Peyer's patch (tissue), 4 donors: ENCODE measurements around the gene POLR3GL. TPM values are rescaled to one million over a fixed set of nuclear protein-coding genes. Genes with fewer than 3 reads are reported as not detected.
"Not testable (repeated sequence)": the region's sequence is repeated elsewhere in the genome, so short reads cannot be mapped to it uniquely, and the experiment has no call there.

Experiments
- DNase-seq, 3 donors: peaks; one replicate each; pipeline ENCODE4 v3.0.0-alpha.2; 2017 to 2019
- H3K27ac ChIP-seq, 4 donors: fragments of 200-600 bp; sonication (generic); one replicate each; pipeline ENCODE4 v1.5.1; 2016 to 2019
- H3K27me3 ChIP-seq, 2 donors: fragments of 200-600 bp; sonication (generic); one replicate each; pipeline ENCODE4 v1.5.1; 2019
- H3K36me3 ChIP-seq, 3 donors: fragments of 200-600 bp; sonication (generic); one replicate each; pipeline ENCODE4 v1.5.1; 2016 to 2019
- H3K4me1 ChIP-seq, 4 donors: fragments of 200-600 bp; sonication (generic); one replicate each; pipeline ENCODE4 v1.5.1; 2016 to 2019
- H3K4me3 ChIP-seq, 4 donors: fragments of 200-600 bp; sonication (generic); 1 replicate in 3 of 4; 2 replicates in 1 of 4; pipeline ENCODE4 v1.5.1; 2016 to 2019; ENCODE audit warnings: mild to moderate bottlenecking in 1 of 4
- H3K9me3 ChIP-seq, 4 donors: fragments of 200-600 bp; sonication (generic); one replicate each; pipeline ENCODE4 v1.5.1; 2016 to 2019; ENCODE audit warnings: mild to moderate bottlenecking in 1 of 4
- CTCF ChIP-seq, 6 experiments: fragments of 450-650 bp in 4 of 6; fragments of 200-600 bp in 2 of 6; sonication (generic) in 1 of 6; IDR thresholded peaks; one replicate each; pipeline ENCODE4 v1.5.1; 2017 to 2019; ENCODE audit warnings: antibody characterized with exemption in 6 of 6, mild to moderate bottlenecking in 3 of 6, moderate library complexity in 1 of 6
- POLR2A ChIP-seq, 2 donors: fragments of 450-650 bp; IDR thresholded peaks; one replicate each; pipeline ENCODE4 v1.5.1; 2017; ENCODE audit warnings: antibody characterized with exemption in 2 of 2, mild to moderate bottlenecking in 2 of 2, moderate library complexity in 2 of 2
- total RNA-seq, 4 donors: library from RNA; depleted of rRNA; stranded (reverse); fragments of >200 nt; gene quantifications; one replicate each; pipeline ENCODE4 v1.1.0, GENCODE V29; 2016

Gene POLR3GL
- total RNA-seq, 4 donors from 2014 or later = 8.7 to 25.6 (median 12.5) TPM

- Histone ChIP-seq H3K4me1 (peaks cover 0 to 22% (median 15%) of the 10 kb centered on the region in 4 donors), H3K4me3 (peak overlapping the region; percentile 66 to 98 (median 86)), H3K36me3 (peaks cover 0 to 28% (median 0%) of the 10 kb centered on the region in 3 donors), H3K9me3 (no peaks in the 10 kb centered on the region), H3K27ac (peak overlapping the region; percentile 69 to 91 (median 87)), H3K27me3 (no peaks in the 10 kb centered on the region)
- DNase-seq = peak; percentile 35 to 76 (median 71)
- TF ChIP-seq CTCF (IDR thresholded peaks at IDR 0.05) (peak in 2 of 6 experiments; percentile 11 to 17), POLR2A (IDR thresholded peaks at IDR 0.05) (no peak)
Measured at GRCh38 chr1:145918992-145919939, 45.2 kb upstream of the POLR3GL start.

GRCh38 chr1:145920297-145920696 lies 44.2 kb upstream of the POLR3GL start:
- H3K27me3 ChIP-seq, H3K4me3 ChIP-seq, H3K9me3 ChIP-seq, H3K27ac ChIP-seq, DNase-seq: not testable (repeated sequence)
- Histone ChIP-seq H3K4me1 (peaks cover 0 to 22% (median 15%) of the 10 kb centered on the region in 4 donors), H3K36me3 (peaks cover 0 to 18% (median 0%) of the 10 kb centered on the region in 3 donors)

GRCh38 chr1:145922266-145922665 lies 42.2 kb upstream of the POLR3GL start:
- Histone ChIP-seq H3K4me3 (no peak overlapping the region), H3K4me1 (peaks cover 5 to 25% (median 19%) of the 10 kb centered on the region in 4 donors), H3K27ac (no peak overlapping the region), H3K9me3 (no peaks in the 10 kb centered on the region), H3K27me3 (no peaks in the 10 kb centered on the region), H3K36me3 (peaks cover 0 to 12% (median 0%) of the 10 kb centered on the region in 3 donors)
- no peak for TF ChIP-seq CTCF (IDR thresholded peaks at IDR 0.05)
- no peak for TF ChIP-seq POLR2A (IDR thresholded peaks at IDR 0.05)
- no peak for DNase-seq

- peak overlapping the region; percentile 80 to 94 (median 85) for H3K27ac ChIP-seq
- H3K4me3 ChIP-seq = peak overlapping the region; percentile 55 to 72 (median 60)
- H3K9me3 ChIP-seq = no peaks in the 10 kb centered on the region
- no peak for DNase-seq
- H3K36me3 ChIP-seq = peaks cover 0 to 12% (median 0%) of the 10 kb centered on the region in 3 donors
- no peaks in the 10 kb centered on the region for H3K27me3 ChIP-seq
- no peak for TF ChIP-seq CTCF (IDR thresholded peaks at IDR 0.05)
- TF ChIP-seq POLR2A (IDR thresholded peaks at IDR 0.05) = no peak
- H3K4me1 ChIP-seq = peaks cover 2 to 17% (median 7%) of the 10 kb centered on the region in 4 donors
Measured at GRCh38 chr1:145926686-145927062, 37.8 kb upstream of the POLR3GL start.

- peaks cover 0 to 12% (median 0%) of the 10 kb centered on the region in 3 donors for H3K36me3 ChIP-seq
- no peaks in the 10 kb centered on the region for H3K27me3 ChIP-seq
- peak; percentile 91 to 98 (median 94) for DNase-seq
- peaks cover 2 to 17% (median 7%) of the 10 kb centered on the region in 4 donors for H3K4me1 ChIP-seq
- TF ChIP-seq CTCF (IDR thresholded peaks at IDR 0.05) = peak; percentile 62 to 77 (median 73)
- TF ChIP-seq POLR2A (IDR thresholded peaks at IDR 0.05) = peak; percentile 98 to 99
- no peaks in the 10 kb centered on the region for H3K9me3 ChIP-seq
- H3K4me3 ChIP-seq = peak within 1 kb of the TSS; percentile 55 to 72 (median 60)
- peak within 1 kb of the TSS; percentile 80 to 94 (median 85) for H3K27ac ChIP-seq
Measured at GRCh38 chr1:145927063-145927886, 37.2 kb upstream of the POLR3GL start, which contains the start of gene RBM8A. RBM8A (minus strand) TSS chr1:145927484; CDS start chr1:145927426, 58 bp downstream.
